ENCODE measurements around the gene MYBPC1. TPM values are rescaled to one million over a fixed set of nuclear protein-coding genes. Genes with fewer than 3 reads are reported as not detected.

Gene MYBPC1
- total and polyA plus RNA-seq, 2 of the 13 experiments (the other 11 are each of a cell fraction or from before 2014, with no cell fraction given): 0.31 to 0.53 TPM

DNA sequence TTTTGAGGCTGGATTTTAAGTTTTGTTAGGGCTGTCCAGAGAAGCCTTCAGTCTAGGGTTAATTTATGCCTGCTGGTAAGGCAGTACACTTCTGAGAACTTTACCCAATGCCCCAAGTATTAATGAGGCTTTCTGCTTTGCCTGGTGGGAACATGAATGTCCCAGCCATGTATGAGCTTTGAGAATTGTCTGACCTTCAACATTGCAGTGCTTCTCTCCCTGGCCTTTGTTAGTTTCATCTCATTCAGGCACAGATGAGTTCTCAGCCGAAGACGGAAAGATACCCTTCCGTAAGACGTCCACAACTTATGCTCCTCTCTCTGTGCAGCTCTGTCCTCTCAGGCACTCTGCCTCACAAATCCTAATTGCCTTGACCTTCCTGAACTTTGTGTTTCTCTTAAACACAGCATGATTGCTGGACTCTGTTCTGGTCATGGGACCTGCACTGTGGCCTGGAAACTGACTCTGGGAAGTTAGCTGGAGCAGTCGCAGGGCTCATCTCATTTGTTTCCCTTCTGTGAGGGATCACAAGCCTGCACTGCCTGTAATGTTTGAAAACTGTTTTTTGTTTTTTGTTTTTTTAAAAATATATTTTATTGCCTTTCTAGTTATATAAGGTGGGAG lies 118.4 kb downstream of the MYBPC1 start (continued):
- TF ChIP-seq, protein P1, sequence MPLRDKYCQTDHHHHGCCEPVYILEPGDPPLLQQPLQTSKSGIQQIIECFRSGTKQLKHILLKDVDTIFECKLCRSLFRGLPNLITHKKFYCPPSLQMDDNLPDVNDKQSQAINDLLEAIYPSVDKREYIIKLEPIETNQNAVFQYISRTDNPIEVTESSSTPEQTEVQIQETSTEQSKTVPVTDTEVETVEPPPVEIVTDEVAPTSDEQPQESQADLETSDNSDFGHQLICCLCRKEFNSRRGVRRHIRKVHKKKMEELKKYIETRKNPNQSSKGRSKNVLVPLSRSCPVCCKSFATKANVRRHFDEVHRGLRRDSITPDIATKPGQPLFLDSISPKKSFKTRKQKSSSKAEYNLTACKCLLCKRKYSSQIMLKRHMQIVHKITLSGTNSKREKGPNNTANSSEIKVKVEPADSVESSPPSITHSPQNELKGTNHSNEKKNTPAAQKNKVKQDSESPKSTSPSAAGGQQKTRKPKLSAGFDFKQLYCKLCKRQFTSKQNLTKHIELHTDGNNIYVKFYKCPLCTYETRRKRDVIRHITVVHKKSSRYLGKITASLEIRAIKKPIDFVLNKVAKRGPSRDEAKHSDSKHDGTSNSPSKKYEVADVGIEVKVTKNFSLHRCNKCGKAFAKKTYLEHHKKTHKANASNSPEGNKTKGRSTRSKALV (CRISPR knock-in tag; IDR thresholded peaks at IDR 0.05): 0 out of 2 replicates have a peak, but pooled peaks have one; percentile 47
- TF ChIP-seq CEBPG (CRISPR knock-in tag; IDR thresholded peaks at IDR 0.05): peak; percentile 67
- peak; percentile 78; the same call in 1 of the 2 replicates for TF ChIP-seq FOXK1 (CRISPR knock-in tag; IDR thresholded peaks at IDR 0.05; ENCODE audit: borderline replicate concordance, low read depth)
- TF ChIP-seq TRIM24 (CRISPR knock-in tag; IDR thresholded peaks at IDR 0.05): no peak
- peak; percentile 95 for TF ChIP-seq RARA (CRISPR knock-in tag; IDR thresholded peaks at IDR 0.05)
- TF ChIP-seq RXRB (CRISPR knock-in tag; IDR thresholded peaks at IDR 0.05; ENCODE audit: borderline replicate concordance): peak; percentile 95
- peak; percentile 75 for TF ChIP-seq HDAC1 (CRISPR knock-in tag; IDR thresholded peaks at IDR 0.05)
- TF ChIP-seq ZNF292 (CRISPR knock-in tag; IDR thresholded peaks at IDR 0.05; ENCODE audit: borderline replicate concordance, low read depth): peak; percentile 88; the same call in 1 of the 2 replicates
- TF ChIP-seq HOXA3 (CRISPR knock-in tag; IDR thresholded peaks at IDR 0.05): peak; percentile 77; the same call in 1 of the 2 replicates
- peak; percentile 52 for TF ChIP-seq ASH2L (IDR thresholded peaks at IDR 0.05; ENCODE audit: insufficient read length, low read depth, low read length)
- TF ChIP-seq, protein P2, sequence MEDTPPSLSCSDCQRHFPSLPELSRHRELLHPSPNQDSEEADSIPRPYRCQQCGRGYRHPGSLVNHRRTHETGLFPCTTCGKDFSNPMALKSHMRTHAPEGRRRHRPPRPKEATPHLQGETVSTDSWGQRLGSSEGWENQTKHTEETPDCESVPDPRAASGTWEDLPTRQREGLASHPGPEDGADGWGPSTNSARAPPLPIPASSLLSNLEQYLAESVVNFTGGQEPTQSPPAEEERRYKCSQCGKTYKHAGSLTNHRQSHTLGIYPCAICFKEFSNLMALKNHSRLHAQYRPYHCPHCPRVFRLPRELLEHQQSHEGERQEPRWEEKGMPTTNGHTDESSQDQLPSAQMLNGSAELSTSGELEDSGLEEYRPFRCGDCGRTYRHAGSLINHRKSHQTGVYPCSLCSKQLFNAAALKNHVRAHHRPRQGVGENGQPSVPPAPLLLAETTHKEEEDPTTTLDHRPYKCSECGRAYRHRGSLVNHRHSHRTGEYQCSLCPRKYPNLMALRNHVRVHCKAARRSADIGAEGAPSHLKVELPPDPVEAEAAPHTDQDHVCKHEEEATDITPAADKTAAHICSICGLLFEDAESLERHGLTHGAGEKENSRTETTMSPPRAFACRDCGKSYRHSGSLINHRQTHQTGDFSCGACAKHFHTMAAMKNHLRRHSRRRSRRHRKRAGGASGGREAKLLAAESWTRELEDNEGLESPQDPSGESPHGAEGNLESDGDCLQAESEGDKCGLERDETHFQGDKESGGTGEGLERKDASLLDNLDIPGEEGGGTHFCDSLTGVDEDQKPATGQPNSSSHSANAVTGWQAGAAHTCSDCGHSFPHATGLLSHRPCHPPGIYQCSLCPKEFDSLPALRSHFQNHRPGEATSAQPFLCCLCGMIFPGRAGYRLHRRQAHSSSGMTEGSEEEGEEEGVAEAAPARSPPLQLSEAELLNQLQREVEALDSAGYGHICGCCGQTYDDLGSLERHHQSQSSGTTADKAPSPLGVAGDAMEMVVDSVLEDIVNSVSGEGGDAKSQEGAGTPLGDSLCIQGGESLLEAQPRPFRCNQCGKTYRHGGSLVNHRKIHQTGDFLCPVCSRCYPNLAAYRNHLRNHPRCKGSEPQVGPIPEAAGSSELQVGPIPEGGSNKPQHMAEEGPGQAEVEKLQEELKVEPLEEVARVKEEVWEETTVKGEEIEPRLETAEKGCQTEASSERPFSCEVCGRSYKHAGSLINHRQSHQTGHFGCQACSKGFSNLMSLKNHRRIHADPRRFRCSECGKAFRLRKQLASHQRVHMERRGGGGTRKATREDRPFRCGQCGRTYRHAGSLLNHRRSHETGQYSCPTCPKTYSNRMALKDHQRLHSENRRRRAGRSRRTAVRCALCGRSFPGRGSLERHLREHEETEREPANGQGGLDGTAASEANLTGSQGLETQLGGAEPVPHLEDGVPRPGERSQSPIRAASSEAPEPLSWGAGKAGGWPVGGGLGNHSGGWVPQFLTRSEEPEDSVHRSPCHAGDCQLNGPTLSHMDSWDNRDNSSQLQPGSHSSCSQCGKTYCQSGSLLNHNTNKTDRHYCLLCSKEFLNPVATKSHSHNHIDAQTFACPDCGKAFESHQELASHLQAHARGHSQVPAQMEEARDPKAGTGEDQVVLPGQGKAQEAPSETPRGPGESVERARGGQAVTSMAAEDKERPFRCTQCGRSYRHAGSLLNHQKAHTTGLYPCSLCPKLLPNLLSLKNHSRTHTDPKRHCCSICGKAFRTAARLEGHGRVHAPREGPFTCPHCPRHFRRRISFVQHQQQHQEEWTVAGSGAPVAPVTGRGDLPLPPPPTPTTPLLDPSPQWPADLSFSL (CRISPR knock-in tag; IDR thresholded peaks at IDR 0.05): peak; percentile 92
- TF ChIP-seq ZNF264 (CRISPR knock-in tag; IDR thresholded peaks at IDR 0.05): peak; percentile 84; the same call in 1 of the 2 replicates
- peak; percentile 84 for TF ChIP-seq GFI1 (CRISPR knock-in tag; IDR thresholded peaks at IDR 0.05; ENCODE audit: borderline replicate concordance)
- TF ChIP-seq FOSL2 (CRISPR knock-in tag; IDR thresholded peaks at IDR 0.05): peak; percentile 55
- 0 out of 2 replicates have a peak, but pooled peaks have one; percentile 66 for TF ChIP-seq ZNF614 (CRISPR knock-in tag; IDR thresholded peaks at IDR 0.05; ENCODE audit: borderline replicate concordance)
- TF ChIP-seq, protein P3, sequence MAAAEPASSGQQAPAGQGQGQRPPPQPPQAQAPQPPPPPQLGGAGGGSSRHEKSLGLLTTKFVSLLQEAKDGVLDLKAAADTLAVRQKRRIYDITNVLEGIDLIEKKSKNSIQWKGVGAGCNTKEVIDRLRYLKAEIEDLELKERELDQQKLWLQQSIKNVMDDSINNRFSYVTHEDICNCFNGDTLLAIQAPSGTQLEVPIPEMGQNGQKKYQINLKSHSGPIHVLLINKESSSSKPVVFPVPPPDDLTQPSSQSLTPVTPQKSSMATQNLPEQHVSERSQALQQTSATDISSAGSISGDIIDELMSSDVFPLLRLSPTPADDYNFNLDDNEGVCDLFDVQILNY (CRISPR knock-in tag; conservative IDR thresholded peaks at IDR 0.05): no peak
- TF ChIP-seq PITX1 (CRISPR knock-in tag; IDR thresholded peaks at IDR 0.05): peak; percentile 97
- TF ChIP-seq CREM (IDR thresholded peaks at IDR 0.05): peak; percentile 57; the same call in 1 of the 2 replicates
- no peak for TF ChIP-seq CREM (CRISPR knock-in tag; IDR thresholded peaks at IDR 0.05)
- TF ChIP-seq KMT2B (CRISPR knock-in tag; IDR thresholded peaks at IDR 0.05): peak; percentile 63
- peak; percentile 57; the same call in 1 of the 2 replicates for TF ChIP-seq ETV5 (CRISPR knock-in tag; IDR thresholded peaks at IDR 0.05; ENCODE audit: borderline replicate concordance)
- TF ChIP-seq KDM2A (CRISPR knock-in tag; IDR thresholded peaks at IDR 0.05; ENCODE audit: borderline replicate concordance, low read depth): peak; percentile 56; the same call in 1 of the 2 replicates
